GM15510 (cell line): ENCODE measurements around the gene SMARCD1.

Experiments used
- POLR2A ChIP-seq: IDR thresholded peaks from 3 replicates; pipeline ENCODE4 v1.6.1; 2011; ENCODE audit warnings: borderline replicate concordance; ENCODE audit not compliant: insufficient read length; ENCODE audit errors: extremely low read depth

SMARCD1 gene

DNA sequence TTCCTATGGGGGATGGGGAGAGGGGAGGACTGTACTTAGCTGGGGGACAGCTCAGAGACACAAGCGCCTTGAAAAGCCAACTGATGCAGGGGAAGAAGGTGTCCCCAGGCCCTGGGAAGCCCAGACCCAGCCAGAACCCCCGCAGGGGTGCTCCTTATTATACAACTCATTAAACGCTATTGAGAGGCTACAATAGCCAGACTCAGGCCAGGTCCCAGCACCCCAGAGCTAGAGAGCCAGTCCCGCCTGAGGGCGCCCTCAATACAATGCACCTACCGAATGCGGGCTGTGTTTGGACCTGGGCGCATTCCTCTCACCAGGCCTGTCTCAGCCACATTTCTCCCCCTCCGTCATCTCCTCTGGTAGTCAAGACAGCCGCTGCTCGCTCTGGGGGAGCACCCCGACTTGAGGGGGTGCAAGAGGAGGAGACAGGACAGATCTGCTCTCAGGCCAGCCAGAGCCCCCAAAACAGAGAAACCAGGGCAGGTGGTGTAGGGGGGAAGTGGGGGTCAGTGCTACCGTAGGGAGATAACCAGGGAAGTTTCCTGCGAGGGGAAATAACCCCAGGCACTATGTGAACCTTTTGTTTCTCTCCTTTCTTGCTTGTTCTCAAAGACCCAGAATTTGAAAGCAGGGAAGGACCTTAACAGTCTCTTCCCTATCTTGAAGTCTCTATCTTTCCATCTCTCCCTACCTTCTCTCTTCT, 33.9 kb upstream of the SMARCD1 start:
- no peak for TF ChIP-seq POLR2A

DNA sequence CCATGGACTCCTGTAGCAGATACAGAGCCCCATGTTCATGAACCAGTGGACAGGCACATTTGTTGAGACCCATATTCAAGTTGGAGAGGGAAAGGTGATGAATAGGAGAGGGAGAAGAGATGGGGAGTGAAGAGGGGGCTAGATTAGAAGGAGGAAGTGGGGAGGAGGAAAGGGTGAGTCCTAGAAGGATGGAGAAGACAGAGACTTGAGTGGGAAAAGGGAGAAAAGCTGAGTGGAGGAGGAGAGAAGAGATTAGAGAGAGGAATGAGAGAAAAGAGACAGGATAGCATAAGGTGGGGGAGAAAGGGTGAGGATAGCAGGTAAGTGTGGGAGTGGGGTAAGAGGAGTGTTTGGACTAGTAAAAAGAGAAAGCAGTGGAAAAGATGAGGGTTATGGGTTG, 32.6 kb upstream of the SMARCD1 start:
- TF ChIP-seq POLR2A = no peak

DNA sequence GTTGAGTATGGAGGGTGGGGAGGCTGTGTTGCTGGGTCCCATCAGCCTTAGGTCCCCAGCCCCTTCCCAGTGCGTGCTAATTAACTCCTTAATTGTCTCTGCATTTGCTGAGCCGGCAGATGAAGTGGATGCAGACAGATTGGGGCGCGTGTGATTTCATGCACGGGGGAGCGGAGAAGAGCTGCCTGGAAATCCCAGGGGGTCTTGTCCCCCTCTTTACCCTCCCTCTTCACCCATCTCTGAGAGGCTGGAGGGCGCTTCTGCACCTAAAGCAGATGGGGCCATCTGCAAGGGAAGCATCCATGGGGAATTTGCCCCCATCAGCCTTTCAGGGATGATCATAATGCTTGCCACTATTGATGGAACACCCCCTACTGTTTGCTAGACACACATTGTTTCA, 32.2 kb upstream of the SMARCD1 start:
- no peak for TF ChIP-seq POLR2A

GRCh38 chr12:50053583-50053982, 31.6 kb upstream of the SMARCD1 start:
- TF ChIP-seq POLR2A = no peak

- no peak for TF ChIP-seq POLR2A
Measured at GRCh38 chr12:50055831-50056638, 29.1 kb upstream of the SMARCD1 start.

- TF ChIP-seq POLR2A = no peak
Measured at GRCh38 chr12:50056639-50056976, 28.5 kb upstream of the SMARCD1 start.

DNA sequence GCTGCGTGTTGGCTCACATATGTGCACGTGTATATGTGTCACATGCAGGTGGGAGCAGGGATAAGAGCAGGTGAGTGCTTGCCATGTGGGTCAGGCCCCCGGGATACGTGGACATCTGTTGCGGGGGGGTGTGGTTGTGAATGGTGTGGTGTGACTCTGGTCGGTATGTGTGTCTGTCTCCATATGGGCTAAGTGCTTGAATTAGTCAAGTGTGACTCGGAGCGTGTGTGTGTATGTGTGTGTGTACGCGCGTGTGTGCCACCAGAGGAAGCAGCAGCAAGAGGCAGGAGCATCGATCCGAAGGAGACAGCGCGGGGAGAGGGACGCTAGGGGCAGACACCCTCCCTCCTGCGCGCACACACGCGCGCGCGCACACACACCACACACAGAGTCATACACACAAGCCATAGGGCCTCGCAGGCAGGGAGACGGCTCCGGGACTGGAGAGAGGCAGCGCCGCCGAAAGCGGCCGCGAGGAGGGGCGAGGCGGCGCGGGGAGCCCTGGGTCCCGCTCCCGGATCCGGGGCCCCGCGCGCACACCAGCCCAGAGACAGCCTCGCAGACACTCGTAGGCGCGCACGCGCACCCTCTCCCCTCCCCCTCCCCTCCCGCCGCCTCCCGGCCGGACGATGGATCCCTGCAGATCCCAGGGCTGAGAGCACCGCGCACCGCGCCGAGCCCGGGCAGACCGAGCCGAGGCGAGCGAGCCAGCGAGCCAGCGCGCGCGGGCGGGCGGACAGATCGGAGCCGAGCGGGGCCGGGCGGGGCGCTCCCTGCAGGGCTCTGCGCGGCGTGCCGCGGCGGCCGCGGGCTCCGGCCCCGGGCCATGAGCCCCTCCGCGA, 27.9 kb upstream of the SMARCD1 start, which contains the start of gene ASIC1:
Gene ASIC1 (plus strand): TSS at position 597 of the 842 bp plus-strand sequence. CDS start 1,171 bp downstream, outside the sequence.
- TF ChIP-seq POLR2A = no peak

DNA sequence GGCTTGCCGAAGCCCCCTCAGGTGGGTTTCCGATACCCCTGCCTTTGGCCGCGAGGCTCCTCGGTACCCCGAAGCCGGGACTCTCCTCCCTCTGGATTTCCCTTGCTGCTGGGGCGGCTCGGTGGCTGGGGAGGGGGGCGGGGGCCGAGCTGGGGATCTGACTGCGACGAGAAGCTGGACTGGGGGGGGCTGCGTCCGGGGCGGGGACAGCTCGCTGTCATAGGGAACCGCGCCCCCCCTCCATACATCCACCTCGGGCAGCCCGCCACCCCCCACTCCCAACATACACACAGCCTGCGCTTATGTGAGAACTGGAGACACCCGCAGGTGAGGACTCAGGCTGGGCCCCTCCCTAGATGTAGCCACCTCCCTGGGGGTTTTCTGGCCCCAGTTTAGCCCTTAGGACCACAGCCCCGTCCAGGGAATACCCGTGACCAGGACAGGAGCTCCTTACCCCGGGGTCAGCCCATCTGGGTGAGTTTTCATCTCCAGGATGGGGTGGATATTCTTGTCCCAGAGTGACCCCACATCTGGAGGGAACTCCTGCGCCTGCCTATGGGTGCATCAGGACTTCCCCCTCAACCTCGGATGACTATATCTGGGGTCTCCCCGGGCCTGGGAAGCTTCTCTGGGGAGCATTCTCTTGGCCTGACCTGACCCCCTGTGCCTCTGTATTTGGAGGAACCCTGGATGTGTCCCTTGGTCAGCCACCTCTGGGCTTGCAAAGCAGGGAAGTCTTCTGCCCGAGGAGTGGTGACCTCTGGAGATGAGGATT, 27.1 kb upstream of the SMARCD1 start:
- no peak for TF ChIP-seq POLR2A

GRCh38 chr12:50058743-50059312, 26.3 kb upstream of the SMARCD1 start:
- no peak for TF ChIP-seq POLR2A

DNA sequence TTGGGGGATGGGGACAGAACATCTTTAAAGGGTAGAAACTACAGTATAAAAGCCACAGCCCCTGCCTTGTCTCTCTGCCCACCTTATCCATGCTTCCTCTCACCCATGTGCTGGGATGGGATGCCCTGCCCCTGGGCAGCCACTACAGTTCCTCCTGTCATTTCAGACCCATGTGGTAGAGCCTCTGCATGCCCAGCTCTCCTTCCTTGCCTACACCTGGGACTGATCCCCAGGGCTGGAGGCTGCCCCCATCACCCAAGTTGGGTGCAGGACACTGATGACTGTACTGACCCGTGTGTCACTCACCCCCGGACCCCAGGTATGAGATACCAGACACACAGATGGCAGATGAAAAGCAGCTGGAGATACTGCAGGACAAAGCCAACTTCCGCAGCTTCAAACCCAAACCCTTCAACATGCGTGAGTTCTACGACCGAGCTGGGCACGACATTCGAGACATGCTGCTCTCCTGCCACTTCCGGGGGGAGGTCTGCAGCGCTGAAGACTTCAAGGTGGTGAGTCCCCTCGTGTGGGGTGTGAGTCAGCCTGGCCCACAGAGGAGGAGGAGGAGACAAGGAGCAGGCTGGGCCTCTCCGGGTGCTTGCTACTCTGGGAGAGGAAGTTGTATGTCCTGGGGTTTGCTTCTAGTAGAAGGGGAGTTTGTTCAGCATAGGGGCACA, 25.6 kb upstream of the SMARCD1 start:
- no peak for TF ChIP-seq POLR2A

DNA sequence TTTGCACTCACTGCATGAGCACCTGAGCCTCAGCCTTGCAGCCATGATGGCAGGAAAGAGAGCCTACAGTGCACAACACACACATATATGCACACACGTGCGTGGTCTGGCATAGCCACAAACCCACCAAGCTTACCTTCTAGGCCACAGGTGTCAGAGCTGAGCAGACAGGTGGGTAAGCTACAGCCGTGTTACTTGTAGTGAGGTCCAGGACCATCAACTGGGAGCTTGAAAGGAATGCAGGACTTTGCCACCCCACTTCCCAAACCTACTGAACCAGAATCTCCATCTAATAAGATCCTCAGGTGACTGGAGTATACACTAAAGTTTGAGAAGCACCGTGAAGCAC, 25.0 kb upstream of the SMARCD1 start:
- no peak for TF ChIP-seq POLR2A

DNA sequence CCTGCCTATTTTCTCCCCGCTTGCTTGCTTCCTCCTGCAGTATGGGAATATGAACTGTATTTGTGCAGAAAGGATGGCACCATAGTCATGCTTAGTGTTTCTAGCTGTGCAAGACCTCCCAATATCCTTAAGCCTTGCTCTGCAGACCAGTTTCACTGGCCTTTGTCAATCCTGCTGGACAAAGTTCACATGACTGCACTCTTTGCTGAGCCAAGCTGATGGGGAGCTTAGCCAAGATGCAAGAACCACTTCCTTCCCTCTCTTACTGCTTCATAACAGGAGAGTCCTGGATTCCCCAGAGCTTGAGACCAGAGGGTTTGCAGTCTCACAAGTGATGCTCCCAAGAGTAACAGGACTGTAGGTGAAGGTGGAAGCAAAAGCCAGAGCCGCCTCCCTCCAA, 24.0 kb upstream of the SMARCD1 start:
- TF ChIP-seq POLR2A = no peak

- TF ChIP-seq POLR2A = no peak
Measured at GRCh38 chr12:50061946-50062686, 23.0 kb upstream of the SMARCD1 start.
